Measurements from ENCODE around the gene ZNF474.
"Not testable (repeated sequence)": the region's sequence is repeated elsewhere in the genome, so short reads cannot be mapped to it uniquely, and the experiment has no call there.

ZNF474 gene

DNA sequence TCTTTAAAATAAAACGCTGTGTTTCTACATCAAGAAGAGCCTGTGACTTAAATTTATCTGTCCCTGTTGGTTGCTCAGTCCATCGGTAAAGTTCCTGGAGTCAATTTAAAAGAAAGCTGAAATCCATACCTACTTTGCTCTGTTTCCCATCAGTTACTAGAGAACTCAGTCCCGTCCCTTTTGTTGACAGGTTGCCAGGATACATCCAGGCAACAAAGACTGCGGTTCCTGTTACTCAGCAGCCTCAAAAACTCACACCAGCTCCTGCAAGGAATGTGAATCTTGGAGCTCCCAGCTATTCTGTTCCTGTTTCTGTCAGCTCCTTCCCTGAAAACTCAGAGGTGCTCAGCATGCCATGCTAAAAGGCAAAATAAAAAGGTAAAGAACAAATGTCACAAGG lies at the start of gene ZNF474:
Gene ZNF474 (plus strand): TSS at position 241 of the 400 bp plus-strand sequence. CDS start 22,445 bp downstream, outside the sequence.
- no peak for DNase-seq (ENCODE audit: low read depth in 2 of 2)

- DNase-seq (ENCODE audit: low read depth in 2 of 2) = no peak
Measured at GRCh38 chr5:122081541-122081940, 47.8 kb upstream of the ZNF474 start.

DNA sequence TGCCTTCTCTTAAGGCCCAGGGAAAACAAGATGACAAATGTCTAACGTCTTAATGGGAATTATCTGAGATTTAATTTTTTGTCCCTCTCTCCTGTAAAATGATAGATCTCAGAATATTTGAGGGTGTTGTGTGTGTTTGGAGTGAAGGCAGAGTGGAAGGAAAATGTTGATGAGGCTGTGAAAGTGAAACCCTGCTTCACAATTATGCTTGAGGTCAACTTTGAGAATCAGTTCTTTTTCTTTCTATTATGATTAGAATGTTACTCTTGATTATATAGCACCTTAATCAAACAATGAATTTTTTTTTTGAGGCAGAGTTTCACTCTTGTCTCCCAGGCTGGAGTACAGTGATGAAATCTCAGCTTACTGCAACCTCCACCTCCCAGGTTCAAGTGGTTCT lies 45.8 kb upstream of the ZNF474 start:
- no peak for DNase-seq (ENCODE audit: low read depth in 2 of 2)

GRCh38 chr5:122085041-122085440 lies 44.3 kb upstream of the ZNF474 start:
- no peak for DNase-seq (ENCODE audit: low read depth in 2 of 2)

GRCh38 chr5:122089096-122090013 lies 40.0 kb upstream of the ZNF474 start:
- no peak for DNase-seq (ENCODE audit: low read depth in 2 of 2)

DNA sequence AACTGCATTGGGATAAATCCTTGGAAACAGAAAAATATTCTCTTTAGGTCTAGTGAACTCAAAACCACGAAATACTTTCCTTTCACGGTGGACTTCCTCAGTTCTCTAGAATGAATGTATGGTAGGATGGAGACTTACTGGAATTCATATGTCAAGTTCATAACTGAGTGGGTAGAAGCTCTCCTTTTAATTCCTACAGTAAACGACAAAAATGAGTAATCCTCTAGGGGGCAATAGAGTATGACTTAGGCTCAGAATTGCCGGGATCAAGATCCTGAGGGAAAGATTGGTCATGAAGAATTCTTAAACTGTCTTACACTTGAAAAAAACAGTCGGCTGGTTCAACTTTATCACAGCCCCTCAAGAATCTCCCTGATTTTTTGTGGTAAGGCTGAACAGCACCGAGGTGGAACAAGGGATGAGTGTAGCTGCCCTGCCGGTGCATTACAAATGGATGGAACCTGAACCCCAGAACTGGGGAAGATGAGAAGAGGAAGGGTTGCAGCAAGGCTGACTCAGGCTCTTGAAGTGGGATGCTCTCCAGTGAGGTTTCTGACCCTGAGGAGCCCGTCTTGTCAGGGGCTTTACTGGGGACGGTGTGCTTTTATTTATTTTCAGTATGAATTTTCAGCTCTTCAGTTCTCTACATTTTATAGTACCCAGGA lies 37.3 kb upstream of the ZNF474 start:
- DNase-seq (ENCODE audit: low read depth in 2 of 2) = no peak

DNA sequence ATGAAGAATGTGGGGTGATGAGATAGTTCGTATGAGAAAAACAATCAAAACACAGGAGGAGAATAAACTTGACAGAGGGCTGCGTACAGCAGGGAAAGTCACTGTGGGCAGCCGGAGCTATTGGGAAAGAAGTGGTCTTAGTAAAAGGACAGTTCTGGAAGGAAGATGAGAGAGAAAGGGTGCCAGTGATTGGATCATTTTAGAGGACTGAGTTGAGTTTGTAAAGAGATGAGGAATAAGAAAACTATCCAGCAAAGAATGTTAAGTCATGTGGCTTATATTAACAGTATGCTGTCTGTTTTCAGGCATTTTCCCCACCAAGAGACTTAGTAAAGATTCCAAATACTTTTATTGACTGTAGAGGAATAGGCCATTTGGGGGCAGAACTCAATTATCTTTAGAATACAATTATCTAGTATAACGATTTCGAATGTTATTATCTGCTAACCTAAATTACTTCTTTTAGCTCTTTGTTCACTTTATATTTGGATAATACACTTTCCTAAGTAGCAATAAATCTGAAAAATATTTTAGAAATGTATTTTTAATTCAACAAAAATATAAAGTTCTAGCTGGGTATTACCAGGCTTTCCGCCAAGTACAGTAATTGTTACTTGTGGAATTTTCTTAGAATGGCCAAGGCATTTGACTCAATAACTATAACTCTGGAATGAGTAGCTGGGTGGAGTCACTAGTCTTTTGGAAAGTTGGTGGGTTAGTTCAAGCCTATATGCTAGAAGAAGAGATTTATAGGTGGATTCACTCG lies 35.7 kb upstream of the ZNF474 start:
- no peak for DNase-seq (ENCODE audit: low read depth in 2 of 2)

DNA sequence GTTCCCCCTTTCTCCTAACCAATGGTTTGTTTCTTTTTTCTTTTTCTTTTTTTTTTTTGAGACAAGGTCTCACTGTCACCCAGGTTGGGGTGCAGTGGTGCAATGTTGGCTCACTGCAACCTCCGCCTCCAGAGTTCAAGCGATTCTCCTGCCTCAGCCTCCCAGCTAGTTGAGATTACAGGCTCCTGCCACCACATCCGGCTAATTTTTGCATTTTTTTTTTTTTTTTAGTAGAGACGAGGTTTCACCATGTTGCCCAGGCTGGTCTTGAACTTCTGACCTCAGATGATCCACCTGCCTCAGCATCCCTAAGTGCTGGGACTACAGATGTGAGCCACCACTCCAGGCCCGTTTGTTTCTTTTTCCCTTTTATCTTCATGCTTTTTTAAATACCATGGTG lies 35.1 kb upstream of the ZNF474 start:
- DNase-seq (ENCODE audit: low read depth in 2 of 2) = not testable (repeated sequence)

DNA sequence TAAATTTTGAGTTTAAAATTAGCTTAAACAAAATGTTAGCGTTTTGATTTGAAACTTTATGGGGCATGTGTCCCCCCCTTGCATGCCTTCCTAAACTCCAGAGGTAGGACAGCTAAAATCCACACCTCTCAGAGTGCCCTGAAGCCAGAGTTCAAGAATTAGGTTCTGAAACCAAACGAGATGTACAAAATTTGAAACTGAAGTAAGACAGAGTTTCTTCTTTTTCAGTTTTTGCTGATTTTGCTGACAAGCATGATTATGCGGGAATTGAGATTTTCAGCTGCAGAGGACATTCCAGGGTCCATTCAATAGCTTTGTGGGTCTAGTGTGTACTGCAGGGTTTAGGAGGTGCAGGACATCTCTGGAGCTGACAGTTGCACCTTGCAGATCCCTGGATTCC lies 34.2 kb upstream of the ZNF474 start:
- DNase-seq (ENCODE audit: low read depth in 2 of 2) = no peak

DNA sequence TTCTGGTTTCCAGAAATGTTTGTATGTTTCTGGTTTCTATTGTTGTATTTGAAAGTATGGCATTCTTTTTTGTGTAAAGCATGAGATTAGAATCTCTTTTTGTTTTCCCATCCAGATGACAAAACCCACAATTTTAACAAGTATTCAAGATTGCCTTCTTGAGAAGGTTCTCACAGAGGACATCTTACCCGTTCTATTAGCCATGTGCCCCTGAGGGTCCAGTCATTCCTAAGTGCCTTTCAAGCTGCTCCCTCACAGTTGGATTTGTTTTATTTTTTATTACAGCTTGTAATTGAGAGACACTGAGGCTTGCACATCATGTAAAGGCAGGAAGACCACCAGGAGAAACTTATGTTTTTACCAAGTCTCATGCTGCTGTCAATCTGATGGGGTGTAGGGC lies 32.0 kb upstream of the ZNF474 start:
- DNase-seq (ENCODE audit: low read depth in 2 of 2) = no peak

- DNase-seq (ENCODE audit: low read depth in 2 of 2) = no peak
Measured at GRCh38 chr5:122099060-122099790, 30.1 kb upstream of the ZNF474 start.

GRCh38 chr5:122101636-122102285 lies 27.6 kb upstream of the ZNF474 start:
- DNase-seq (ENCODE audit: low read depth in 2 of 2) = no peak

DNA sequence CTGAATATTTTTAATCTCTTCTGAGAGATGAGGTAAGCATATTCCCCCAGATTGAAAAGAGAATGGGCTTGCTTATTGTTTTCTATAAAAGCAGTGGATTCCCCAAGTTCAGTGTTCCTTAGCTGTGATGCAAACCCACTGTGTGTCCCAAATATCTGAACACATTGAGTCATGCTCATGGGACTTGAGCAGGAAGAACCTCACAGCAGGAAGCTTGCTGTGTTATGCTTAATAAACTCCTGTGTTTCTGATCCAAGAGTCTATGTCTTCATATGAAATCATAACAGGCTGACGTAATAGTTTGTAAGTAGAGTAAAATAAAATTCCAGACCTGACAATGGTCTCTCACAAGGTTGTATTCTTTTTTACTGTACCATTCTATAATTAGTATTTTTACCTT lies 26.5 kb upstream of the ZNF474 start:
- no peak for DNase-seq (ENCODE audit: low read depth in 2 of 2)

GRCh38 chr5:122105909-122106308 lies 23.4 kb upstream of the ZNF474 start:
- DNase-seq (ENCODE audit: low read depth in 2 of 2) = no peak

DNA sequence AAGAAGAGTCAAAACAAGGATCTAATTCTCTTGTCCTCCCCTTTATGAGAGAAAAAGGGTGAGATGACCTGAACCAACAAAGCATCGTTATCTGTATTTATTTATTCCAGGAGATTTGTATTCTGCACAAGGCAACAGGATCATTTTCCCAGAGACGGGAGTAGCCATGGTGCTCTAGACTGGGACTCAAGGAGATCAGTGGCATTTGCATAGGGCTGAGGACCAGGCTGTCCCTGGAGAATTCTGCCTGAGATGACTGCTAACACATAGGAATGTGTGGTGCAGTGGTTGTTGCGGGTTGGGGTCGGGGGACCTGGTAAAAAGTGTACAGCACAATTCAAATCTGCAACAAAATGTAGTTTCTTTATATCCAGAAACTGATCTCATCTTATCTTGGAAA lies 22.3 kb upstream of the ZNF474 start:
- no peak for DNase-seq (ENCODE audit: low read depth in 2 of 2)

GRCh38 chr5:122110987-122111386 lies 18.4 kb upstream of the ZNF474 start:
- DNase-seq (ENCODE audit: low read depth in 2 of 2) = no peak

- DNase-seq (ENCODE audit: low read depth in 2 of 2) = no peak
Measured at GRCh38 chr5:122111460-122111859, 17.9 kb upstream of the ZNF474 start.

- no peak for DNase-seq (ENCODE audit: low read depth in 2 of 2)
Measured at GRCh38 chr5:122112063-122112462, 17.3 kb upstream of the ZNF474 start.

GRCh38 chr5:122112733-122113558 lies 16.4 kb upstream of the ZNF474 start:
- no peak for DNase-seq (ENCODE audit: low read depth in 2 of 2)

DNA sequence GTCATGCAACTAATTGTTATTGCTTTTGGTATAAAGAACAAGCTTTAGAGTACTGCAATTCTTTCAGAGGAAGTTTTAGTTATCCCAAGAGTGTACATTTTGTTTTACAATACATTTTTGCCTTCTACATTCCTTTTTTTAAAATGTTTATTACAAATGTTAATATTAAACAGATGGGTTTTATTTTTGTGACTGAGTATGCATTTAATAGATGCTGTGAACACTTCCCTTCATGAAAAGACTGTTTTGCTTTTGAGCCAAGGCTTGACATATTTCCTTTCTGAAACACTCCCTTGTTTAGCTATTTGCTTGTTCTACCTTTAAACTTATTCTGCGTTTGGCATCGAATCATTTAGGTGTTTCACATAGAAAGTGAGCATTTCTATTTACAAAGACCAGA lies 14.8 kb upstream of the ZNF474 start:
- no peak for DNase-seq (ENCODE audit: low read depth in 2 of 2)
